Panc1 (cell line): ENCODE measurements around the gene PLA1A. TPM values are rescaled to one million over a fixed set of nuclear protein-coding genes. Genes with fewer than 3 reads are reported as not detected.
A peak's percentile ranks its signal among the peaks of the same experiment; 100 is the strongest.
"Not testable (repeated sequence)": the region's sequence is repeated elsewhere in the genome, so short reads cannot be mapped to it uniquely, and the experiment has no call there.

Experiments
- ATAC-seq: fragments of 200-7000 bp; cut with Tn5 transposase; 2 replicates; pipeline ENCODE4 v1.9.1; 2020; ENCODE audit warnings: mild to moderate bottlenecking, moderate library complexity
- BruUV-seq: library from RNA; stranded (reverse); fragments of 400-500 nt; replicated peaks from 2 replicates; lab custom pipeline; 2021; lab: Mats Ljungman, UMichigan
- CTCF ChIA-PET: fragments of 300-600 bp; sonication (Branson Sonifier 250); formaldehyde crosslinking; loops from one replicate; lab custom pipeline; 2022; ENCODE audit warnings: antibody characterized with exemption; lab: Charles Lee
- POLR2A ChIA-PET: fragments of 300-600 bp; sonication (Branson Sonifier 250); formaldehyde crosslinking; loops from one replicate; lab custom pipeline; 2022; ENCODE audit warnings: antibody characterized with exemption; lab: Charles Lee
- DNase-seq: peaks from one replicate; pipeline ENCODE4 v3.0.0-alpha.2; 2010; ENCODE audit warnings: low read depth, low spot score
- H3K27ac ChIP-seq: 2 replicates; pipeline ENCODE4 v1.5.1; 2011; ENCODE audit warnings: mild to moderate bottlenecking, low read length, inconsistent platforms
- H3K27me3 ChIP-seq: fragments of 200-500 bp; sonication (Bioruptor generic); 2 replicates; pipeline ENCODE4 v1.6.0; 2014; ENCODE audit warnings: low read length, inconsistent platforms; ENCODE audit not compliant: control insufficient read depth, insufficient read depth
- H3K36me3 ChIP-seq: fragments of 200-500 bp; sonication (Bioruptor generic); 2 replicates; pipeline ENCODE4 v1.5.1; 2014; ENCODE audit warnings: inconsistent platforms, mild to moderate bottlenecking, low read length, moderate library complexity; ENCODE audit not compliant: control insufficient read depth, insufficient read depth
- H3K4me1 ChIP-seq: 2 replicates; pipeline ENCODE4 v1.5.1; 2011; ENCODE audit warnings: inconsistent platforms, mild to moderate bottlenecking, low read length, moderate library complexity; ENCODE audit not compliant: control insufficient read depth, insufficient read depth
- H3K4me3 ChIP-seq, 2 experiments: 2 replicates each; pipeline ENCODE4 v1.5.1; 2011 to 2012; ENCODE audit warnings: low read depth in 2 of 2, low read length in 2 of 2, mild to moderate bottlenecking in 2 of 2, inconsistent platforms in 1 of 2, moderate library complexity in 1 of 2
- H3K9me3 ChIP-seq: fragments of 200-500 bp; sonication (Bioruptor generic); 2 replicates; pipeline ENCODE4 v1.5.1; 2014; ENCODE audit warnings: low read depth, mild to moderate bottlenecking, inconsistent platforms, low read length, moderate library complexity; ENCODE audit not compliant: control insufficient read depth, insufficient read depth
- CTCF ChIP-seq: fragments of 450-650 bp; IDR thresholded peaks from 2 replicates; pipeline ENCODE4 v1.5.1; 2017; ENCODE audit warnings: mild to moderate bottlenecking
- POLR2AphosphoS5 ChIP-seq: IDR thresholded peaks from 2 replicates; pipeline ENCODE4 v1.6.1; 2012; ENCODE audit warnings: mild to moderate bottlenecking, low read depth, low read length, moderate library complexity
- REST ChIP-seq, 2 experiments: IDR thresholded peaks; 2 replicates each; pipeline ENCODE4 v1.6.1; 2011 to 2012; ENCODE audit warnings: low read depth in 2 of 2, control low read depth in 1 of 2, low read length in 1 of 2, mild to moderate bottlenecking in 1 of 2, moderate library complexity in 1 of 2; ENCODE audit not compliant: insufficient read depth in 1 of 2
- SIN3A ChIP-seq: IDR thresholded peaks from 2 replicates; pipeline ENCODE4 v1.6.1; 2012; ENCODE audit warnings: low read depth, mild to moderate bottlenecking, low read length, moderate library complexity, borderline replicate concordance; ENCODE audit not compliant: insufficient read depth
- TCF7L2 ChIP-seq: IDR thresholded peaks from 2 replicates; pipeline ENCODE4 v1.6.1; 2011; ENCODE audit warnings: mild to moderate bottlenecking, low read depth, low read length, inconsistent platforms
- in situ Hi-C: cut with HindIII; loops from 2 replicates; pipeline ENCODE4 v1.10.0; 2016; ENCODE audit warnings: low sequenced_read_pairs, low pct_unique_long_range_greater_than_20kb
- intact Hi-C: fragments of 100-400 bp; cut with micrococcal nuclease; formaldehyde crosslinking; loops from one replicate; pipeline ENCODE4 v1.10.0; 2022; ENCODE audit not compliant: unreplicated experiment
- total RNA-seq: library from RNA; stranded (reverse); gene quantifications from one replicate; pipeline ENCODE4 v1.2.1, GENCODE V29; 2021; ENCODE audit not compliant: unreplicated experiment

Gene PLA1A
- total RNA-seq, 1 experiment from 2014 or later, result not detected

- DNase-seq, result no peak
- intact Hi-C loops, result no loop called here
- in situ Hi-C loops, result no loop called here
- no TSS peak for BruUV-seq
- Histone ChIP-seq H3K4me3 (no peak overlapping the region), H3K4me1 (no peaks in the 10 kb centered on the region), H3K27me3 (peaks cover 10% of the 10 kb centered on the region), H3K9me3 (no peaks in the 10 kb centered on the region), H3K27ac (no peak overlapping the region), H3K36me3 (no peaks in the 10 kb centered on the region)
- ATAC-seq, result no peak
- ChIA-PET POLR2A (no interaction called here), CTCF (no interaction called here)
- TF ChIP-seq CTCF, result no peak
- no peak for TF ChIP-seq TCF7L2
- TF ChIP-seq POLR2AphosphoS5, result no peak
- no peak for TF ChIP-seq SIN3A
- TF ChIP-seq REST (IDR thresholded peaks at IDR 0.05; ENCODE audit: insufficient read depth in 1 of 2, low read depth in 2 of 2, low read length in 1 of 2), result no peak
These were observed 3.6 kb upstream of the PLA1A start for GRCh38 chr3:119594066-119594465.

GRCh38 chr3:119594929-119595328 lies 2.8 kb upstream of the PLA1A start:
- BruUV-seq, H3K4me3 ChIP-seq, ATAC-seq, intact Hi-C loops, CTCF ChIA-PET, H3K9me3 ChIP-seq, DNase-seq, POLR2A ChIA-PET, H3K36me3 ChIP-seq, in situ Hi-C loops, H3K4me1 ChIP-seq, H3K27ac ChIP-seq: not testable (repeated sequence)
- H3K27me3 ChIP-seq, result peaks cover 10% of the 10 kb centered on the region

GRCh38 chr3:119595639-119596334 lies 1.9 kb upstream of the PLA1A start:
- intact Hi-C loops (no loop called here), in situ Hi-C loops (no loop called here)
- H3K27me3 ChIP-seq, result peaks cover 10% of the 10 kb centered on the region
- H3K27ac ChIP-seq, result no peak overlapping the region; the same call in 1 of the 2 replicates
- no peaks in the 10 kb centered on the region for H3K4me1 ChIP-seq
- TF ChIP-seq SIN3A (no peak), CTCF (no peak), TCF7L2 (no peak), POLR2AphosphoS5 (no peak), REST (IDR thresholded peaks at IDR 0.05; ENCODE audit: insufficient read depth in 1 of 2, low read depth in 2 of 2, low read length in 1 of 2) (no peak)
- no peaks in the 10 kb centered on the region for H3K36me3 ChIP-seq
- no peak for DNase-seq
- no peak overlapping the region for H3K4me3 ChIP-seq
- CTCF ChIA-PET, result no interaction called here
- POLR2A ChIA-PET, result no interaction called here
- no TSS peak for BruUV-seq
- no peaks in the 10 kb centered on the region for H3K9me3 ChIP-seq
- 0 out of 2 replicates have a peak, but pooled peaks have one; percentile 22 for ATAC-seq
